GM23248 (cell line): ENCODE data around the gene ZBTB12. TPM values are rescaled to one million over a fixed set of nuclear protein-coding genes. Genes with fewer than 3 reads are reported as not detected.

Experiments used
- DNase-seq: peaks from one replicate; pipeline ENCODE4 v3.0.0-alpha.2; 2015
- H2AFZ ChIP-seq: fragments of 200-600 bp; sonication (generic); 2 replicates; pipeline ENCODE4 v1.6.1; 2016; ENCODE audit warnings: antibody characterized with exemption
- H3F3A ChIP-seq: fragments of 200-600 bp; sonication (generic); 2 replicates; pipeline ENCODE4 v1.6.1; 2016; ENCODE audit warnings: mild to moderate bottlenecking, antibody characterized with exemption, mixed run types; ENCODE audit not compliant: insufficient read depth
- H3K27ac ChIP-seq: fragments of 200-600 bp; sonication (generic); 2 replicates; pipeline ENCODE4 v1.5.1; 2016; ENCODE audit warnings: mild to moderate bottlenecking
- H3K27me3 ChIP-seq: fragments of 200-600 bp; sonication (generic); replicated peaks from 2 replicates; pipeline ENCODE4 v1.6.1; 2016; ENCODE audit warnings: mild to moderate bottlenecking; ENCODE audit not compliant: insufficient read depth
- H3K36me3 ChIP-seq: fragments of 200-600 bp; sonication (generic); 2 replicates; pipeline ENCODE4 v1.6.1; 2016; ENCODE audit warnings: low read depth, mild to moderate bottlenecking
- H3K4me1 ChIP-seq: fragments of 200-600 bp; sonication (generic); 2 replicates; pipeline ENCODE4 v1.6.1; 2016; ENCODE audit warnings: mild to moderate bottlenecking; ENCODE audit not compliant: insufficient read depth
- H3K4me2 ChIP-seq: fragments of 200-600 bp; sonication (generic); one replicate; pipeline ENCODE4 v1.6.1; 2016; ENCODE audit warnings: mild to moderate bottlenecking; ENCODE audit not compliant: unreplicated experiment
- H3K4me3 ChIP-seq: fragments of 200-600 bp; sonication (generic); 2 replicates; pipeline ENCODE4 v1.5.1; 2016; ENCODE audit warnings: mild to moderate bottlenecking
- H3K79me2 ChIP-seq: fragments of 200-600 bp; sonication (generic); 2 replicates; pipeline ENCODE4 v1.6.1; 2016; ENCODE audit warnings: mild to moderate bottlenecking; ENCODE audit not compliant: insufficient read depth
- H3K9ac ChIP-seq: fragments of 200-600 bp; sonication (generic); 2 replicates; pipeline ENCODE4 v1.6.1; 2016; ENCODE audit warnings: mild to moderate bottlenecking
- H3K9me2 ChIP-seq: fragments of 200-600 bp; sonication (generic); 2 replicates; pipeline ENCODE4 v1.6.1; 2016; ENCODE audit warnings: mixed run types, mild to moderate bottlenecking, moderate library complexity; ENCODE audit not compliant: insufficient read depth
- H3K9me3 ChIP-seq: fragments of 200-600 bp; sonication (generic); one replicate; pipeline ENCODE4 v1.6.1; 2017; ENCODE audit warnings: low read depth
- H4K20me1 ChIP-seq: fragments of 200-600 bp; sonication (generic); 2 replicates; pipeline ENCODE4 v1.6.0; 2016; ENCODE audit not compliant: insufficient read depth
- EZH2 ChIP-seq: fragments of 200-600 bp; sonication (generic); IDR thresholded peaks from 2 replicates; pipeline ENCODE4 v1.6.1; 2018; ENCODE audit warnings: antibody characterized with exemption, mild to moderate bottlenecking; ENCODE audit not compliant: insufficient read depth, poor library complexity, severe bottlenecking
- EZH2phosphoT487 ChIP-seq: fragments of 200-600 bp; sonication (generic); IDR thresholded peaks from 2 replicates; pipeline ENCODE4 v1.6.1; 2018; ENCODE audit warnings: antibody characterized with exemption, moderate library complexity, mild to moderate bottlenecking, low read depth; ENCODE audit not compliant: insufficient read depth
- WGBS, 2 experiments: methylation state at CpG; one replicate each; pipeline ENCODE4 v1.1.6; 2015 to 2017; ENCODE audit warnings: low lambda C conversion rate in 2 of 2, low coverage in 1 of 2; ENCODE audit errors: missing lambda C conversion rate in 2 of 2; 5-methylcytosine and 5-hydroxymethylcytosine counted together
- in situ Hi-C: fragments of 300-500 bp; cut with MboI; formaldehyde crosslinking; loops from 2 replicates; pipeline ENCODE4 v1.15.0; 2020
- polyA plus RNA-seq: library from polyadenylated mRNA; unstranded; fragments of >200 nt; fragmentation: Nextera tagmentation; extraction: Ambion mirVana; gene quantifications from 2 replicates; pipeline ENCODE4 v1.2.1, GENCODE V29; 2016
- total RNA-seq: library from RNA; depleted of rRNA; stranded (reverse); fragments of >200 nt; shearing (Covaris generic); gene quantifications from 2 replicates; pipeline ENCODE4 v1.2.3, GENCODE V29; 2014

Gene ZBTB12
- total and polyA plus RNA-seq, 2 experiments from 2014 or later: 6.1 TPM; not detected in 1

GRCh38 chr6:31883676-31884075 lies 18.2 kb downstream of the ZBTB12 start:
- H3K9ac ChIP-seq: no peak overlapping the region
- in situ Hi-C loops: no loop called here
- H3K27me3 ChIP-seq: no peaks in the 10 kb centered on the region
- no peaks in the 10 kb centered on the region for H3K9me2 ChIP-seq
- no peaks in the 10 kb centered on the region for H3F3A ChIP-seq
- H3K36me3 ChIP-seq: no peaks in the 10 kb centered on the region; the same call in 1 of the 2 replicates
- H3K4me2 ChIP-seq: no peak overlapping the region
- no peaks in the 10 kb centered on the region for H4K20me1 ChIP-seq
- no peak for DNase-seq
- H3K4me3 ChIP-seq: no peak overlapping the region
- no peaks in the 10 kb centered on the region for H3K4me1 ChIP-seq
- no peak overlapping the region for H2AFZ ChIP-seq
- no peak overlapping the region for H3K27ac ChIP-seq
- no peak for TF ChIP-seq EZH2phosphoT487
- no peak for TF ChIP-seq EZH2
- no peaks in the 10 kb centered on the region for H3K9me3 ChIP-seq
- no peaks in the 10 kb centered on the region for H3K79me2 ChIP-seq
- 90 to 93% methylated on average over 12 of the region's 12 CpGs for WGBS, 2 experiments

- TF ChIP-seq EZH2phosphoT487: no peak
- TF ChIP-seq EZH2: no peak
- Histone ChIP-seq H2AFZ (no peak overlapping the region), H3K79me2 (no peaks in the 10 kb centered on the region), H3K9me2 (no peaks in the 10 kb centered on the region), H3K9me3 (no peaks in the 10 kb centered on the region), H3K9ac (no peak overlapping the region), H3F3A (no peaks in the 10 kb centered on the region), H3K4me2 (no peak overlapping the region), H3K36me3 (no peaks in the 10 kb centered on the region; the same call in 1 of the 2 replicates), H3K27ac (no peak overlapping the region), H4K20me1 (no peaks in the 10 kb centered on the region), H3K4me3 (no peak overlapping the region), H3K4me1 (no peaks in the 10 kb centered on the region), H3K27me3 (no peaks in the 10 kb centered on the region)
- DNase-seq: peak; percentile 46
- WGBS, 2 experiments: 83 to 87% methylated on average over 6 of the region's 6 CpGs
- in situ Hi-C loops: no loop called here
Observed at GRCh38 chr6:31882344-31882743, 19.5 kb downstream of the ZBTB12 start.

GRCh38 chr6:31881136-31881859 lies 20.6 kb downstream of the ZBTB12 start:
- no peak for DNase-seq
- WGBS, 2 experiments: 86 to 87% methylated on average over 9 of the region's 9 CpGs
- Histone ChIP-seq H3K27me3 (no peaks in the 10 kb centered on the region), H3K9me2 (no peaks in the 10 kb centered on the region), H4K20me1 (no peaks in the 10 kb centered on the region), H3F3A (no peaks in the 10 kb centered on the region), H3K36me3 (no peaks in the 10 kb centered on the region; the same call in 1 of the 2 replicates), H3K79me2 (no peaks in the 10 kb centered on the region), H3K9ac (no peak overlapping the region), H3K4me1 (no peaks in the 10 kb centered on the region), H3K9me3 (no peaks in the 10 kb centered on the region), H3K4me3 (no peak overlapping the region), H3K4me2 (no peak overlapping the region), H2AFZ (no peak overlapping the region), H3K27ac (no peak overlapping the region)
- in situ Hi-C loops: no loop called here
- TF ChIP-seq EZH2phosphoT487 (no peak), EZH2 (no peak)

- no peaks in the 10 kb centered on the region for H3K9me3 ChIP-seq
- DNase-seq: no peak
- in situ Hi-C loops: no loop called here
- H3K36me3 ChIP-seq: no peaks in the 10 kb centered on the region; the same call in 1 of the 2 replicates
- 95 to 97% methylated on average over 10 of the region's 10 CpGs for WGBS, 2 experiments
- no peaks in the 10 kb centered on the region for H3K27me3 ChIP-seq
- H3F3A ChIP-seq: no peaks in the 10 kb centered on the region
- no peak overlapping the region for H2AFZ ChIP-seq
- no peak overlapping the region for H3K9ac ChIP-seq
- no peaks in the 10 kb centered on the region for H3K79me2 ChIP-seq
- H3K4me2 ChIP-seq: no peak overlapping the region
- TF ChIP-seq EZH2 (no peak), EZH2phosphoT487 (no peak)
- H4K20me1 ChIP-seq: no peaks in the 10 kb centered on the region
- no peak overlapping the region for H3K4me3 ChIP-seq
- H3K9me2 ChIP-seq: no peaks in the 10 kb centered on the region
- H3K4me1 ChIP-seq: no peaks in the 10 kb centered on the region
- H3K27ac ChIP-seq: no peak overlapping the region
Observed at GRCh38 chr6:31880616-31881015, 21.3 kb downstream of the ZBTB12 start.
